GM12892 (cell line): ENCODE measurements around the gene GRHPR.

Source experiments
- POLR2A ChIP-seq: IDR thresholded peaks from 2 replicates; pipeline ENCODE4 v1.6.1; 2011; ENCODE audit warnings: low read depth, low read length, control low read depth
- POLR2AphosphoS5 ChIP-seq: IDR thresholded peaks from 2 replicates; pipeline ENCODE4 v1.6.1; 2011; ENCODE audit warnings: low read depth, low read length, control low read depth

- no peak for TF ChIP-seq POLR2A
- TF ChIP-seq POLR2AphosphoS5 = no peak
Observed at GRCh38 chr9:37417252-37417803, 5.2 kb upstream of the GRHPR start.
